Measurements from ENCODE around the gene G6PC2.
"Not testable (repeated sequence)": the region's sequence is repeated elsewhere in the genome, so short reads cannot be mapped to it uniquely, and the experiment has no call there.

DNA sequence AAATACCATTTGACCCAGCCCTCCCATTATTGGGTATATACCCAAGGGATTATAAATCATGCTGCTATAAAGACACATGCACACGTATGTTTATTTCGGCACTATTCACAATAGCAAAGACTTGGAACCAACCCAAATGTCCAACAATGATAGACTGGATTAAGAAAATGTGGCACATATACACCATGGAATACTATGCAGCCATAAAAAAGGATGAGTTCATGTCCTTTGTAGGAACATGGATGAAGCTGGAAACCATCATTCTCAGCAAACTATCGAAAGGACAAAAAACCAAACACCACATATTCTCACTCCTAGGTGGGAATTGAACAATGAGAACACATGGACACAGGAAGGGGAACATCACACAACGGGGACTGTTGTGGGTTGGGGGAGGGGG, 30.3 kb upstream of the G6PC2 start:
- not testable (repeated sequence) for TF ChIP-seq POLR2A, EP300 (IDR thresholded peaks at IDR 0.05)
- TF ChIP-seq, protein P1, sequence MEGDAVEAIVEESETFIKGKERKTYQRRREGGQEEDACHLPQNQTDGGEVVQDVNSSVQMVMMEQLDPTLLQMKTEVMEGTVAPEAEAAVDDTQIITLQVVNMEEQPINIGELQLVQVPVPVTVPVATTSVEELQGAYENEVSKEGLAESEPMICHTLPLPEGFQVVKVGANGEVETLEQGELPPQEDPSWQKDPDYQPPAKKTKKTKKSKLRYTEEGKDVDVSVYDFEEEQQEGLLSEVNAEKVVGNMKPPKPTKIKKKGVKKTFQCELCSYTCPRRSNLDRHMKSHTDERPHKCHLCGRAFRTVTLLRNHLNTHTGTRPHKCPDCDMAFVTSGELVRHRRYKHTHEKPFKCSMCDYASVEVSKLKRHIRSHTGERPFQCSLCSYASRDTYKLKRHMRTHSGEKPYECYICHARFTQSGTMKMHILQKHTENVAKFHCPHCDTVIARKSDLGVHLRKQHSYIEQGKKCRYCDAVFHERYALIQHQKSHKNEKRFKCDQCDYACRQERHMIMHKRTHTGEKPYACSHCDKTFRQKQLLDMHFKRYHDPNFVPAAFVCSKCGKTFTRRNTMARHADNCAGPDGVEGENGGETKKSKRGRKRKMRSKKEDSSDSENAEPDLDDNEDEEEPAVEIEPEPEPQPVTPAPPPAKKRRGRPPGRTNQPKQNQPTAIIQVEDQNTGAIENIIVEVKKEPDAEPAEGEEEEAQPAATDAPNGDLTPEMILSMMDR (IDR thresholded peaks at IDR 0.05): not testable (repeated sequence)

All from sigmoid colon (tissue), 4 donors.